Body of pancreas (tissue), 4 donors: ENCODE measurements around the gene SCFD2.

Experiments used
- CTCF ChIP-seq, 7 experiments: fragments of 450-650 bp in 4 of 7; fragments of 200-600 bp in 3 of 7; sonication (generic) in 3 of 7; IDR thresholded peaks; one replicate each; pipeline ENCODE4 v1.5.1; 2016 to 2019; ENCODE audit warnings: antibody characterized with exemption in 7 of 7
- POLR2A ChIP-seq, 3 donors: fragments of 450-650 bp; IDR thresholded peaks; one replicate each; pipeline ENCODE4 v1.6.1; 2016; ENCODE audit warnings: antibody characterized with exemption in 3 of 3, mild to moderate bottlenecking in 2 of 3

DNA sequence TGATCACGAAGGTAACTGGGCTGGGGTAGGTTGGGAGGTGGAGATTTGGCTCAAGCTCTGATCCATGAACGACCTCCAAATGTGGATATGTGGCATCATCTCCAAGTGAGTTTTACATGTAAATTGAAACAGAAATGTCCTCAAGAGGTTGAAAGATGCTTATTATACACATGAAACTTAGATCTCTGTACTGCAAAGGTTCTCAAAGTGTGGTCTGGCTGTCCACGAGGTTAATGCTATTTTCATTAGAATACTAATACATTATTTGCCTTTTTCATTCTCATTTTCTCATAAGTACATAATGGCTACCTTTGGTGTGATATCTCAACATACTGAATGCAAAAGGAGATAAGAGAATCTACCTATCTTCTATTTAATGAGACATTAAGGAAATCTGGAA is 305.6 kb downstream of the SCFD2 start:
- TF ChIP-seq CTCF (IDR thresholded peaks at IDR 0.05) (no peak), POLR2A (IDR thresholded peaks at IDR 0.05) (no peak)
